ENCODE measurements around the gene GCK.
A peak's percentile ranks its signal among the peaks of the same experiment; 100 is the strongest.
"Not testable (repeated sequence)": the region's sequence is repeated elsewhere in the genome, so short reads cannot be mapped to it uniquely, and the experiment has no call there.

The GCK gene

DNA sequence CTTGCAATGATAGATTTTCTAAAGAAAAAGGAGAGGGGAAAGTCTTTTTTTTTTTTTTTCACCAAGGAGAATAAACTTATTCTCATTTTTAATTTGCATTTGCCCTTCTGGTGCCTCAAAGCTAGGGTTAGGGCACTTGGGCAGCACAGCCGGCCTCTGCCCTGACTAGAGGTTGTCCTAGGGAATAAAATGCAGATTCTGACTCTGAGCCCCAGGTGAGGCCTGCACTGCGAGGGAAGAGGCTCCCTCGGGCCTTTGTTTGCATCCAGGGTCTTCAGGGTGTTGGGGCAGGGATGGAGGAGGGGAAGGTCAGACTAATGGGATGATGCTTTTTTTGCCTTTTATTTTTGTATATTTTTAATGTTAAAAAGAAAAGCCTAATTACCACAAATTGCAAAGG, 55.9 kb downstream of the GCK start:
- no peak overlapping the region for H3K4me3 ChIP-seq (ENCODE audit: low read depth, low read length)
- TF ChIP-seq, protein P1, sequence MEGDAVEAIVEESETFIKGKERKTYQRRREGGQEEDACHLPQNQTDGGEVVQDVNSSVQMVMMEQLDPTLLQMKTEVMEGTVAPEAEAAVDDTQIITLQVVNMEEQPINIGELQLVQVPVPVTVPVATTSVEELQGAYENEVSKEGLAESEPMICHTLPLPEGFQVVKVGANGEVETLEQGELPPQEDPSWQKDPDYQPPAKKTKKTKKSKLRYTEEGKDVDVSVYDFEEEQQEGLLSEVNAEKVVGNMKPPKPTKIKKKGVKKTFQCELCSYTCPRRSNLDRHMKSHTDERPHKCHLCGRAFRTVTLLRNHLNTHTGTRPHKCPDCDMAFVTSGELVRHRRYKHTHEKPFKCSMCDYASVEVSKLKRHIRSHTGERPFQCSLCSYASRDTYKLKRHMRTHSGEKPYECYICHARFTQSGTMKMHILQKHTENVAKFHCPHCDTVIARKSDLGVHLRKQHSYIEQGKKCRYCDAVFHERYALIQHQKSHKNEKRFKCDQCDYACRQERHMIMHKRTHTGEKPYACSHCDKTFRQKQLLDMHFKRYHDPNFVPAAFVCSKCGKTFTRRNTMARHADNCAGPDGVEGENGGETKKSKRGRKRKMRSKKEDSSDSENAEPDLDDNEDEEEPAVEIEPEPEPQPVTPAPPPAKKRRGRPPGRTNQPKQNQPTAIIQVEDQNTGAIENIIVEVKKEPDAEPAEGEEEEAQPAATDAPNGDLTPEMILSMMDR (IDR thresholded peaks at IDR 0.05; ENCODE audit: low read depth, low read length, missing control alignments) = no peak
- DNase-seq (ENCODE audit: low read depth) = no peak

DNA sequence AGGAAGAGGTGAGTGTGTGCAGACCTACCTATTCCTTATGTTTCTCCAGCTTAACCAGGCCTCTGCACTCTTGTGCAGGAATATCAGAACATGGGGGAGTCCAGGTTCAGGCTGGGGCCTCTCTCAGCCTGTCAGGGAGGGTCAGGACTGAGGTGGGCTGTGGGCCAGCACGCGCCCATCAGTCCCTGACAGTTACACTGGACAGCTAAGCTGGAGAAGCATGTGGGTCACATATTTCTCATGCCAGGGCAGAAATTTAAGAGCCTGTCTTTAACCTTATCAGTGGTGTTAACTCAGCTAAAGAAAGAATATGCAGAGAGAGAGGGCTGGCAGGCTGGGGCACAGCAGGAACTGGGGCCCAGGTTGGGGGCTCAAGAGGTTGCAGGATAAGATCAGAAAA, 57.2 kb downstream of the GCK start:
- H3K4me3 ChIP-seq (ENCODE audit: low read depth, low read length) = no peak overlapping the region
- TF ChIP-seq, protein P1 (IDR thresholded peaks at IDR 0.05; ENCODE audit: low read depth, low read length, missing control alignments) = no peak
- DNase-seq (ENCODE audit: low read depth) = no peak

DNA sequence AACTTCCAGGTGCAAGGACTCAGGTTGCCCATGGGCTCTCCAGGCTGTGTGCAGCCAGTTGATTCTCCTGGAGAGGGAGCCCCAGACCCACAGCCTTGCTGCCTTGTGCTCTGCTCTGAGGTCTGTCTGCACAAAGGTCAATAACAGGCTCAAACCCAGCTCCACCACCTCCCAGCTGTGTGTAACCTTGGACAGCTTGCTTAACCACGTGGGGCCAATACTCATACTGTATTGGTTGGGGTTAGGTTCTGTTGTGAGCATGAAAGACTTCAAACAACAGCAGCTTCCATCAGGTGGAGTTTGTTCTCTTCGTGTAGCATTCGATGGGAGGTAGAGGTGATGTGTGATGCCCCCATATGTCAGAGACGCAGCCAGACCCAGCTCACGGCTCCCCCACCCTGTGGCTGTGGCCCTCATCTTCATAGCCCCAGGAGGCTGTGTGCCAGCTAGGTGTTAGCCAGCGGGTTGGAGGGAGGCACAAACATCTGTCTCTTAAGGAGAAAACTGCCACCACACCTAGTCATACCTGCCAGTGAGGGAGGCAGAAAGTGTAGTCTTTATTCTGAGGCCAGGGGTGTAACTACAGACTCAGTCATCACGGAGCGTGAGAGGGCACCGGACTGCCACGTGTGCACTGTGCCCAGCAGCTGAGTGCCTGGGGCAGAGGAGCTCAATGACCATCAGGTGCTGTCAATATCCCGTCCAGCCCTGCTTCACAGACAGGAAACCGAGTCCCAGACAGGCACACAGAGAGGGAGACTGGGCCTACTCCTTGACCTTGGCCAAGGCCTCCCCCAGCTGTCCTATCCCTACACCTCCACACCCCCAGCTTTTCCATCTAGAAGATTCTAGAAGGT, 57.8 kb downstream of the GCK start:
- DNase-seq (ENCODE audit: low read depth) = no peak
- no peak overlapping the region for H3K4me3 ChIP-seq (ENCODE audit: low read depth, low read length)
- TF ChIP-seq, protein P1 (IDR thresholded peaks at IDR 0.05; ENCODE audit: low read depth, low read length, missing control alignments) = peak; percentile 39

DNA sequence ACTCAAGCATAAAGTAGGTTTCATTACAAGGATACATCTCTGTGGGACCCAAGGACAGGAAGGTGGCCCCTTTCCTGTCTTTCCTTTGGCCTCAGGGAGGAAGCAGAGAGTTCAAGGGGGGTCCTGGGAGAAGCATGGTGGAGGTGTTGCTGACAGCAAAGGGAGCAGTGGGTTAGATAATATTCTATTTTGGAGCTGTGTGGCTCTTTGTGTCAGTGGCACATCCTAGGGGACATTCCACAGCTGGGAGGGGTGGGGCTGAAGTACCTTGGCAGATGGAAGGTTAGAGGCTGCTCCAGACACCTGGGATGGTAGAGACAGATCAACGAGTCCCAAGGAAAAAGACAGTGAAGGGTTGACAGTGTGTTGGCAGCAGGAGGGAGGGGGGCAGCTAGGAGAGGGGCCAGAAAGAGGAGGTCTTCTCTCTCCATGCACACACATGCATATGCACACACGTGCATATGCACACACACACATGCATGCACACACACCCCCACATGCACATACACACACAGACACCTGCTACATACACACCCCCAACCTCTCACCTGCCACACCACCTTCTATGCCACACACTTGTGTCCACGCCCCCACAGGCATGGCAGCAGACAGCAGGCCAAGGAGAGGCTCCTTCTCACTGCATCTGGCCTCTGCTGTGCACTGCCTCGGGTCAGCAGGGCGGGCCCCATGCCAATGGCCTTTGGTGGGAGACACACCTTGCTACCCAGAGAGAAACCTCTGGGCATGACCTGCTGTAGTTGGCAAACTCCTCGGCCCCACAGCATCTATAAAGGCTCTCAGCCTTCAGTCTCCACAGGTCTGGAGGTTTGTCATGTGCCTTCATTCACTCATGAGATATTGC, 60.3 kb downstream of the GCK start:
- no peak for DNase-seq (ENCODE audit: low read depth)
- H3K4me3 ChIP-seq (ENCODE audit: low read depth, low read length) = no peak overlapping the region
- TF ChIP-seq, protein P1 (IDR thresholded peaks at IDR 0.05; ENCODE audit: low read depth, low read length, missing control alignments) = no peak

DNA sequence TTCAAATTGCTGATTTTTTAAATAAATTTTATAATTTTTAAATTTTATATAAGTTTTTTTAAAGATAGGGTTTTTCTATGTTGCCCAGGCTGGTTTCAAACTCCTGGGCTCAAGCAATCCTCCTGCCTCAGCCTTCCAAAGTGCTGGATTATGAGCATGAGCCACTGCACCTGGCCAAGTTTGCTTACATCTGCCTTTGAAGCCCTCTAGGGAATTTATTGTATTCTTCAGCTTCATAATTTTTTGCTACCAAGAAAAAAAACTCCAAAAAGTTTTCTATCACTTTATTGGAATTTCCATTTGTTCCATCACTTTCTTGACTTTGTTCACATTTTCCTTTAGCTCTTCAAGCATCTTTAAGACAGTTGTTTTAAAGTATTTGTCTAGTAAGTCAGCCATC, 62.1 kb downstream of the GCK start:
- TF ChIP-seq, protein P1 (IDR thresholded peaks at IDR 0.05; ENCODE audit: low read depth, low read length, missing control alignments) = no peak
- no peak for DNase-seq (ENCODE audit: low read depth)
- no peak overlapping the region for H3K4me3 ChIP-seq (ENCODE audit: low read depth, low read length)

DNA sequence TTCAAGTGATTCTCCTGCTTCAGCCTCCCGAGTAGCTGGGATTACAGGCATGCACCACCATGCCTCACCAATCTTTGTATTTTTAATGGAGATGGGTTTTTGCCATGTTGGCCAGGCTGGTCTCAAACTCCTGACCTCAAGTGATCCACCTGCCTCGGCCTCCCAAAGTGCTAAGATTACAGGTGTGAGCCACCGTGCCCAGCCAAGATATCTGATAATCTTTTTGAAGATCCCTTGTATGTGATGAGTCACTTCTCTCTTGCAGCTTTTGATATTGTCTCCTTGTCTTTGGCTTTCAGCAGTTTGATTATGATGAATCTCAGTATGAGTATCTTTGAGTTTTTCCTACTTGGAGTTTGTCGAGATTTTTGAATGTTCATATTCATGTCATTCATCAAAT, 62.7 kb downstream of the GCK start:
- H3K4me3 ChIP-seq (ENCODE audit: low read depth, low read length); DNase-seq (ENCODE audit: low read depth): not testable (repeated sequence)

DNA sequence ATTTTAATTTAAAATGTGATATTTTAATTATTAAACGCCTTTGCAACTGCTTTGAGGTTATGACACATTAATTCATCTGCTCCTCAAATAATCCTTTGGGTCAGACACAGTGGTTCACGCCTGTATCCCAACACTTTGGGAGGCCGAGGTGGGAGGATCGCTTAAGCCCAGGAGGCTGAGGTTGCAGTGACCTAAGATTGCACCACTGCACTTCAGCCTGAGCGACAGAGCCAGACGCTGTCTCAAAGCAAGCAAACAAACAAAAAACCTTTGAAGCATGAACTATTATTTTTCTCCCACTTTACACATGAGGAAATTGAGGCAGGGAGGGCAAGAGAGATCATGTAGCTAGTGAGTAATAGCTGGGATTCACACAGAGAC, 64.4 kb downstream of the GCK start:
- TF ChIP-seq, protein P1 (IDR thresholded peaks at IDR 0.05; ENCODE audit: low read depth, low read length, missing control alignments) = no peak
- no peak for DNase-seq (ENCODE audit: low read depth)
- no peak overlapping the region for H3K4me3 ChIP-seq (ENCODE audit: low read depth, low read length)

Measured in GM12864 (cell line).